H9 (cell line): ENCODE measurements around the gene TMEM61. TPM values are rescaled to one million over a fixed set of nuclear protein-coding genes. Genes with fewer than 3 reads are reported as not detected.

Experiments used
- DNase-seq: peaks from one replicate; pipeline ENCODE4 v3.0.0-alpha.2; 2017
- H2AFZ ChIP-seq: one replicate; pipeline ENCODE4 v1.6.1; 2013; ENCODE audit warnings: mild to moderate bottlenecking, low read length, control low read depth, moderate library complexity
- H2AK5ac ChIP-seq: 2 replicates; pipeline ENCODE4 v1.6.1; 2013; ENCODE audit warnings: low read length, control low read depth, mixed read lengths; ENCODE audit not compliant: insufficient read length
- H2BK120ac ChIP-seq: one replicate; pipeline ENCODE4 v1.6.1; 2013; ENCODE audit warnings: low read depth, mild to moderate bottlenecking, low read length, control low read depth, inconsistent platforms; ENCODE audit not compliant: poor library complexity, severe bottlenecking
- H2BK12ac ChIP-seq: 2 replicates; pipeline ENCODE4 v1.6.1; 2013; ENCODE audit warnings: low read length, control low read depth, mixed read lengths, low read depth; ENCODE audit not compliant: insufficient read length
- H2BK15ac ChIP-seq: 2 replicates; pipeline ENCODE4 v1.6.1; 2013; ENCODE audit warnings: low read depth, low read length, control low read depth
- H2BK20ac ChIP-seq: one replicate; pipeline ENCODE4 v1.6.1; 2013; ENCODE audit warnings: low read depth, mild to moderate bottlenecking, low read length, control low read depth, inconsistent platforms; ENCODE audit not compliant: poor library complexity, severe bottlenecking
- H2BK5ac ChIP-seq: 2 replicates; pipeline ENCODE4 v1.6.1; 2013; ENCODE audit warnings: low read length, control low read depth, mixed read lengths; ENCODE audit not compliant: insufficient read length
- H3K14ac ChIP-seq: 2 replicates; pipeline ENCODE4 v1.6.1; 2013; ENCODE audit warnings: low read length, control low read depth; ENCODE audit not compliant: insufficient read depth
- H3K18ac ChIP-seq: 2 replicates; pipeline ENCODE4 v1.6.1; 2013; ENCODE audit warnings: low read depth, mild to moderate bottlenecking, mixed read lengths, low read length, control low read depth; ENCODE audit not compliant: insufficient read length
- H3K23ac ChIP-seq: 2 replicates; pipeline ENCODE4 v1.6.1; 2013; ENCODE audit warnings: low read length, control low read depth, mixed read lengths, low read depth; ENCODE audit not compliant: insufficient read length
- H3K23me2 ChIP-seq: 2 replicates; pipeline ENCODE4 v1.6.1; 2013; ENCODE audit warnings: low read depth, mild to moderate bottlenecking, mixed read lengths, low read length, control low read depth; ENCODE audit not compliant: insufficient read length, poor library complexity, severe bottlenecking
- H3K27ac ChIP-seq: 2 replicates; pipeline ENCODE4 v1.5.1; 2013; ENCODE audit warnings: low read length, control low read depth, mixed read lengths, low read depth; ENCODE audit not compliant: insufficient read length
- H3K27me3 ChIP-seq: 2 replicates; pipeline ENCODE4 v1.6.1; 2013; ENCODE audit warnings: low read length, control low read depth, inconsistent platforms; ENCODE audit not compliant: insufficient read depth
- H3K4ac ChIP-seq: 2 replicates; pipeline ENCODE4 v1.6.1; 2013; ENCODE audit warnings: low read depth, mild to moderate bottlenecking, control low read depth, inconsistent platforms, low read length, moderate library complexity
- H3K4me1 ChIP-seq: 2 replicates; pipeline ENCODE4 v1.6.1; 2013; ENCODE audit warnings: low read length, control low read depth, inconsistent platforms; ENCODE audit not compliant: insufficient read depth
- H3K4me2 ChIP-seq: 2 replicates; pipeline ENCODE4 v1.6.1; 2013; ENCODE audit warnings: low read length, control low read depth, mixed read lengths; ENCODE audit not compliant: insufficient read length, insufficient read depth
- H3K56ac ChIP-seq: 2 replicates; pipeline ENCODE4 v1.6.1; 2013; ENCODE audit warnings: low read depth, mild to moderate bottlenecking, mixed read lengths, low read length, control low read depth; ENCODE audit not compliant: insufficient read length
- H3K79me1 ChIP-seq: 2 replicates; pipeline ENCODE4 v1.6.1; 2013; ENCODE audit warnings: low read depth, mild to moderate bottlenecking, moderate library complexity, low read length, control low read depth, inconsistent platforms; ENCODE audit not compliant: insufficient read depth, poor library complexity, severe bottlenecking
- H3K79me2 ChIP-seq: 2 replicates; pipeline ENCODE4 v1.6.1; 2013; ENCODE audit warnings: low read length, control low read depth, inconsistent platforms; ENCODE audit not compliant: insufficient read depth
- H3K9ac ChIP-seq: 2 replicates; pipeline ENCODE4 v1.6.1; 2013; ENCODE audit warnings: low read length, control low read depth, mixed read lengths; ENCODE audit not compliant: insufficient read length; ENCODE audit errors: extremely low read depth
- H3K9me3 ChIP-seq: one replicate; pipeline ENCODE4 v1.6.1; 2013; ENCODE audit warnings: low read depth, low read length, inconsistent platforms; ENCODE audit not compliant: control insufficient read depth
- H3T11ph ChIP-seq: one replicate; pipeline ENCODE4 v1.6.1; 2013; ENCODE audit warnings: mild to moderate bottlenecking, low read length, control low read depth, inconsistent platforms
- H4K20me1 ChIP-seq: one replicate; pipeline ENCODE4 v1.6.1; 2013; ENCODE audit not compliant: control insufficient read depth, insufficient read length, insufficient read depth
- H4K5ac ChIP-seq: 2 replicates; pipeline ENCODE4 v1.6.1; 2013; ENCODE audit warnings: low read depth, mild to moderate bottlenecking, mixed read lengths, low read length, control low read depth; ENCODE audit not compliant: insufficient read length
- H4K8ac ChIP-seq: replicated peaks from 2 replicates; pipeline ENCODE4 v1.6.1; 2013; ENCODE audit warnings: low read length, control low read depth, mixed read lengths, low read depth; ENCODE audit not compliant: insufficient read length
- H4K91ac ChIP-seq: 2 replicates; pipeline ENCODE4 v1.6.1; 2013; ENCODE audit warnings: low read depth, mild to moderate bottlenecking, moderate library complexity, mixed read lengths, low read length, control low read depth; ENCODE audit not compliant: insufficient read length
- H3K27ac Mint-ChIP-seq, 3 experiments: 2 replicates in 2 of 3; 3 replicates in 1 of 3; pipeline ENCODE4 v1.8.0; 2020 to 2021; ENCODE audit warnings: mixed read lengths in 3 of 3, mild to moderate bottlenecking in 1 of 3, moderate library complexity in 1 of 3
- H3K27me3 Mint-ChIP-seq: 2 replicates; pipeline ENCODE4 v1.8.0; 2021; ENCODE audit warnings: low read depth, mild to moderate bottlenecking, moderate library complexity, mixed read lengths
- H3K36me3 Mint-ChIP-seq, 3 experiments: 2 replicates in 2 of 3; 3 replicates in 1 of 3; pipeline ENCODE4 v1.8.0; 2020 to 2021; ENCODE audit warnings: low read depth in 3 of 3, mixed read lengths in 3 of 3; ENCODE audit not compliant: insufficient read depth in 1 of 3
- H3K4me1 Mint-ChIP-seq, 2 experiments: 2 replicates each; pipeline ENCODE4 v1.8.0; 2020; ENCODE audit warnings: mixed read lengths in 2 of 2
- H3K4me3 Mint-ChIP-seq, 2 experiments: 2 replicates in 1 of 2; 3 replicates in 1 of 2; pipeline ENCODE4 v1.8.0; 2020 to 2021; ENCODE audit warnings: mild to moderate bottlenecking in 2 of 2, mixed read lengths in 2 of 2, moderate library complexity in 1 of 2
- H3K9me3 Mint-ChIP-seq, 2 experiments: 2 replicates in 1 of 2; 3 replicates in 1 of 2; pipeline ENCODE4 v1.8.0; 2020; ENCODE audit warnings: mild to moderate bottlenecking in 2 of 2, mixed read lengths in 2 of 2, moderate library complexity in 1 of 2
- WGBS: extraction: QIAGEN DNeasy Blood & Tissue Kit; methylation state at CpG from one replicate; pipeline ENCODE4 v1.1.7; 2013; ENCODE audit warnings: missing lambda C conversion rate, low lambda C conversion rate, mixed read lengths; ENCODE audit not compliant: insufficient read length; ENCODE audit errors: extremely low coverage; 5-methylcytosine and 5-hydroxymethylcytosine counted together
- total RNA-seq: library from RNA; stranded (reverse); gene quantifications from 2 replicates; pipeline ENCODE4 v1.2.1, GENCODE V29; 2021
- TF ChIP-seq, protein P1 (sequence below): fragments of 200-600 bp; sonication (generic); conservative IDR thresholded peaks from 3 replicates; pipeline ENCODE4 v1.8.0; 2021; ENCODE audit warnings: antibody characterized with exemption, mild to moderate bottlenecking

TMEM61 gene
- total RNA-seq, 1 experiment from 2014 or later = 0.61 TPM

DNA sequence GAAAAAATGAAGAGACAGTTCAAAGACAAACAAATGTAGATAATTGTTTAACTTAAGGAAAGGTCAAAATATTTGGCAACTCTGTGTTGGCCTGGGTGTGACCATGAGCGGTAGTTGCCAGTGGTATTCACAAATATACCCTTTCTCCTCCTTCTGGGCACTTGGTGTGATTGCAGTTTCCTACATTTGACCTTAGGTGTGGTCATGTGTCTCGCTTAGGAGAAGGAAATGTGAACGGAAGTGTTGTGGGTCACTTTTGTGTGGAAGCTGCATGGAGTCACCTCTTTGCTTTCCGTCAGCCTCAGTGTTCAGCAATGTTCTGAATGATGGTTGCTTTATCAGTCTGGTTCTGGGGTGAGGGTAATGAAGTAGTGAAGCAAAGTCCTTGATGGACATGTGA is 55.5 kb downstream of the TMEM61 start:
- Histone ChIP-seq H4K91ac (no peak overlapping the region), H2AK5ac (no peak overlapping the region), H2BK120ac (no peak overlapping the region), H3K23me2 (peaks cover 17% of the 10 kb centered on the region), H3T11ph (no peak overlapping the region), H3K4ac (no peak overlapping the region), H3K9ac (no peak overlapping the region), H3K9me3 (no peaks in the 10 kb centered on the region), H3K18ac (no peak overlapping the region), H4K5ac (no peak overlapping the region), H2BK20ac (no peak overlapping the region), H4K8ac (no peak overlapping the region), H3K27ac (no peak overlapping the region), H3K79me2 (peaks cover 2% of the 10 kb centered on the region; the same call in 1 of the 2 replicates), H2BK12ac (no peak overlapping the region), H3K79me1 (no peaks in the 10 kb centered on the region), H2AFZ (no peak overlapping the region), H2BK5ac (no peak overlapping the region), H3K14ac (no peak overlapping the region), H3K56ac (no peak overlapping the region), H4K20me1 (no peaks in the 10 kb centered on the region), H3K4me2 (no peak overlapping the region), H2BK15ac (no peak overlapping the region), H3K4me1 (peaks cover 5% of the 10 kb centered on the region; the same call in 1 of the 2 replicates), H3K27me3 (peaks cover 11% of the 10 kb centered on the region; the same call in 1 of the 2 replicates), H3K23ac (no peak overlapping the region)
- TF ChIP-seq, protein P1, sequence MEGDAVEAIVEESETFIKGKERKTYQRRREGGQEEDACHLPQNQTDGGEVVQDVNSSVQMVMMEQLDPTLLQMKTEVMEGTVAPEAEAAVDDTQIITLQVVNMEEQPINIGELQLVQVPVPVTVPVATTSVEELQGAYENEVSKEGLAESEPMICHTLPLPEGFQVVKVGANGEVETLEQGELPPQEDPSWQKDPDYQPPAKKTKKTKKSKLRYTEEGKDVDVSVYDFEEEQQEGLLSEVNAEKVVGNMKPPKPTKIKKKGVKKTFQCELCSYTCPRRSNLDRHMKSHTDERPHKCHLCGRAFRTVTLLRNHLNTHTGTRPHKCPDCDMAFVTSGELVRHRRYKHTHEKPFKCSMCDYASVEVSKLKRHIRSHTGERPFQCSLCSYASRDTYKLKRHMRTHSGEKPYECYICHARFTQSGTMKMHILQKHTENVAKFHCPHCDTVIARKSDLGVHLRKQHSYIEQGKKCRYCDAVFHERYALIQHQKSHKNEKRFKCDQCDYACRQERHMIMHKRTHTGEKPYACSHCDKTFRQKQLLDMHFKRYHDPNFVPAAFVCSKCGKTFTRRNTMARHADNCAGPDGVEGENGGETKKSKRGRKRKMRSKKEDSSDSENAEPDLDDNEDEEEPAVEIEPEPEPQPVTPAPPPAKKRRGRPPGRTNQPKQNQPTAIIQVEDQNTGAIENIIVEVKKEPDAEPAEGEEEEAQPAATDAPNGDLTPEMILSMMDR = peak; percentile 44
- DNase-seq = no peak
- peaks cover 41% of the 10 kb centered on the region for H3K27me3 Mint-ChIP-seq
- no peak overlapping the region for H3K27ac Mint-ChIP-seq
- WGBS = no CpG with 5 or more reads among the region's 4 CpGs
- peaks cover 5 to 7% (median 6%) of the 10 kb centered on the region in 3 experiments; a peak in 4 of 7 replicates for H3K36me3 Mint-ChIP-seq
- peaks cover 24 to 34% of the 10 kb centered on the region in 2 experiments for H3K4me1 Mint-ChIP-seq
- peaks cover 0 to 6% of the 10 kb centered on the region in 2 experiments for H3K9me3 Mint-ChIP-seq
- no peak overlapping the region for H3K4me3 Mint-ChIP-seq
